ENCODE data around the gene PAK5.

DNA sequence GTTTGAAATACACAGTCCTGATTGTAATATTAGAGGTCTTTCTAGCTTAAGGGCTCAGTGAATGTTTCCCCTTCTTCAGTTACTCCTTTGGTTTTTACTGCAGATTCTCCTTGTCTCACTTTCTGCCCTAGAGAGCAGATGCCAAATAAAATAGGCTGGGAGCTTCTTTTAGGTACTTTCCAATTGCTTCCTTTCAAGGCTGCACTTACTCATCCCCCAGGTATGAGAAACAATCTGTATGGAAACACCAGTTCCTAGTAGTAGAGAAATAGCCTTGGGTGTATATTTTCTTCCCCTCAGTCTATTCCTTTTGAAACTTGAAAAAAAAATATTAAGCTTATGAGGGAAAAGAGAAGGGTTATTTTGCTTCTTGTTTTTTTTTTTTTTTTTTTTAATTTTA is 139.7 kb downstream of the PAK5 start:
- TF ChIP-seq, protein P1, sequence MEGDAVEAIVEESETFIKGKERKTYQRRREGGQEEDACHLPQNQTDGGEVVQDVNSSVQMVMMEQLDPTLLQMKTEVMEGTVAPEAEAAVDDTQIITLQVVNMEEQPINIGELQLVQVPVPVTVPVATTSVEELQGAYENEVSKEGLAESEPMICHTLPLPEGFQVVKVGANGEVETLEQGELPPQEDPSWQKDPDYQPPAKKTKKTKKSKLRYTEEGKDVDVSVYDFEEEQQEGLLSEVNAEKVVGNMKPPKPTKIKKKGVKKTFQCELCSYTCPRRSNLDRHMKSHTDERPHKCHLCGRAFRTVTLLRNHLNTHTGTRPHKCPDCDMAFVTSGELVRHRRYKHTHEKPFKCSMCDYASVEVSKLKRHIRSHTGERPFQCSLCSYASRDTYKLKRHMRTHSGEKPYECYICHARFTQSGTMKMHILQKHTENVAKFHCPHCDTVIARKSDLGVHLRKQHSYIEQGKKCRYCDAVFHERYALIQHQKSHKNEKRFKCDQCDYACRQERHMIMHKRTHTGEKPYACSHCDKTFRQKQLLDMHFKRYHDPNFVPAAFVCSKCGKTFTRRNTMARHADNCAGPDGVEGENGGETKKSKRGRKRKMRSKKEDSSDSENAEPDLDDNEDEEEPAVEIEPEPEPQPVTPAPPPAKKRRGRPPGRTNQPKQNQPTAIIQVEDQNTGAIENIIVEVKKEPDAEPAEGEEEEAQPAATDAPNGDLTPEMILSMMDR (IDR thresholded peaks at IDR 0.05), result no peak
- TF ChIP-seq EP300 (IDR thresholded peaks at IDR 0.05), result no peak
- no peak for TF ChIP-seq POLR2A (IDR thresholded peaks at IDR 0.05)
